SK-N-MC (cell line): ENCODE measurements around the gene PCDHGC3.

ENCODE experiments used
- DNase-seq: peaks from one replicate; pipeline ENCODE4 v3.0.0-alpha.2; 2011; ENCODE audit warnings: low read depth, low spot score
- H3K27ac ChIP-seq: fragments of 200-600 bp; sonication (generic); 2 replicates; pipeline ENCODE4 v1.5.1; 2016; ENCODE audit warnings: mixed run types
- H3K36me3 ChIP-seq: fragments of 200-600 bp; sonication (generic); 2 replicates; pipeline ENCODE4 v1.6.1; 2017; ENCODE audit warnings: antibody characterized with exemption, low read length, mixed read lengths; ENCODE audit not compliant: insufficient read depth
- H3K4me3 ChIP-seq: fragments of 200-600 bp; sonication (generic); 2 replicates; pipeline ENCODE4 v1.5.1; 2016
- H3K9ac ChIP-seq: fragments of 200-600 bp; sonication (generic); 2 replicates; pipeline ENCODE4 v1.8.0; 2017; ENCODE audit warnings: mixed run types, mixed read lengths; ENCODE audit not compliant: insufficient read length
- H3K9me3 ChIP-seq: fragments of 200-600 bp; sonication (generic); 2 replicates; pipeline ENCODE4 v1.6.1; 2017; ENCODE audit warnings: low read depth, mild to moderate bottlenecking, antibody characterized with exemption, low read length, moderate library complexity, mixed read lengths
- EZH2 ChIP-seq: fragments of 200-600 bp; sonication (generic); IDR thresholded peaks from one replicate; pipeline ENCODE4 v1.6.1; 2017; ENCODE audit warnings: antibody characterized with exemption
- FOXP2 ChIP-seq: optimal IDR thresholded peaks from 2 replicates; pipeline ENCODE3; 2011; ENCODE audit warnings: mild to moderate bottlenecking, moderate library complexity; ENCODE audit not compliant: insufficient read depth; ENCODE audit errors: extremely low read length, control extremely low read depth
- POLR2AphosphoS5 ChIP-seq: IDR thresholded peaks from 2 replicates; pipeline ENCODE4 v1.6.1; 2012; ENCODE audit warnings: mild to moderate bottlenecking, low read depth, low read length, borderline replicate concordance

PCDHGC3 gene

GRCh38 chr5:141508440-141508797 lies 32.7 kb downstream of the PCDHGC3 start:
- Histone ChIP-seq H3K9me3 (no peaks in the 10 kb centered on the region), H3K9ac (peak overlapping the region; percentile 61), H3K36me3 (peaks cover 21% of the 10 kb centered on the region), H3K4me3 (peak overlapping the region; percentile 74), H3K27ac (peak overlapping the region; percentile 95)
- DNase-seq = no peak
- TF ChIP-seq FOXP2 (no peak), POLR2AphosphoS5 (no peak), EZH2 (no peak)

- no peak for DNase-seq
- H3K4me3 ChIP-seq = peak overlapping the region; percentile 74
These were observed 33.2 kb downstream of the PCDHGC3 start for GRCh38 chr5:141508798-141509611.

GRCh38 chr5:141510160-141510559 lies 34.4 kb downstream of the PCDHGC3 start:
- H3K9ac ChIP-seq = no peak overlapping the region

More at GRCh38 chr5:141508798-141509611, 33.2 kb downstream of the PCDHGC3 start:
- TF ChIP-seq POLR2AphosphoS5 = peak; percentile 36
- no peak for TF ChIP-seq EZH2
- H3K36me3 ChIP-seq = peaks cover 21% of the 10 kb centered on the region
- no peaks in the 10 kb centered on the region for H3K9me3 ChIP-seq
- peak overlapping the region; percentile 61 for H3K9ac ChIP-seq
- H3K27ac ChIP-seq = peak overlapping the region; percentile 95

GRCh38 chr5:141510850-141511601 lies 35.3 kb downstream of the PCDHGC3 start:
- Histone ChIP-seq H3K36me3 (peaks cover 21% of the 10 kb centered on the region), H3K4me3 (no peak overlapping the region), H3K27ac (0 out of 2 replicates have a peak overlapping the region, but pooled peaks have one; percentile 58), H3K9me3 (no peaks in the 10 kb centered on the region), H3K9ac (no peak overlapping the region)
- no peak for DNase-seq
- no peak for TF ChIP-seq FOXP2

More at GRCh38 chr5:141510160-141510559, 34.4 kb downstream of the PCDHGC3 start:
- Histone ChIP-seq H3K9me3 (no peaks in the 10 kb centered on the region), H3K36me3 (peaks cover 21% of the 10 kb centered on the region), H3K4me3 (no peak overlapping the region), H3K27ac (peak overlapping the region; percentile 95)
- no peak for DNase-seq
- no peak for TF ChIP-seq POLR2AphosphoS5
- no peak for TF ChIP-seq FOXP2
- TF ChIP-seq EZH2 = no peak

- Histone ChIP-seq H3K9me3 (no peaks in the 10 kb centered on the region), H3K9ac (no peak overlapping the region), H3K27ac (peak overlapping the region; percentile 97; the same call in 1 of the 2 replicates), H3K36me3 (peaks cover 25% of the 10 kb centered on the region), H3K4me3 (no peak overlapping the region)
- TF ChIP-seq FOXP2 = no peak
- no peak for TF ChIP-seq POLR2AphosphoS5
- TF ChIP-seq EZH2 = no peak
- DNase-seq = no peak
These were observed 36.1 kb downstream of the PCDHGC3 start for GRCh38 chr5:141511771-141512325.

- peak overlapping the region; percentile 78 for H3K4me3 ChIP-seq
- H3K36me3 ChIP-seq = peaks cover 29% of the 10 kb centered on the region
- H3K9ac ChIP-seq = peak overlapping the region; percentile 20
- H3K9me3 ChIP-seq = no peaks in the 10 kb centered on the region
- DNase-seq = no peak
- H3K27ac ChIP-seq = peak overlapping the region; percentile 97
- TF ChIP-seq EZH2 = no peak
- TF ChIP-seq POLR2AphosphoS5 = no peak
- no peak for TF ChIP-seq FOXP2
These were observed 36.7 kb downstream of the PCDHGC3 start for GRCh38 chr5:141512390-141512910.

- H3K9ac ChIP-seq = peak overlapping the region; percentile 20
- peak overlapping the region; percentile 78 for H3K4me3 ChIP-seq
- DNase-seq = no peak
- H3K9me3 ChIP-seq = no peaks in the 10 kb centered on the region
- TF ChIP-seq FOXP2 (no peak), EZH2 (no peak), POLR2AphosphoS5 (no peak; the same call in 1 of the 2 replicates)
- peaks cover 29% of the 10 kb centered on the region for H3K36me3 ChIP-seq
- H3K27ac ChIP-seq = peak overlapping the region; percentile 97
These were observed 37.3 kb downstream of the PCDHGC3 start for GRCh38 chr5:141512911-141513626.
